Activated CD8-positive, alpha-beta T cell treated with anti-CD3 and anti-CD28 coated beads for 36 hours (primary cell): ENCODE measurements around the gene FBXO42. TPM values are rescaled to one million over a fixed set of nuclear protein-coding genes. Genes with fewer than 3 reads are reported as not detected.
A peak's percentile ranks its signal among the peaks of the same experiment; 100 is the strongest.
"Not testable (repeated sequence)": the region's sequence is repeated elsewhere in the genome, so short reads cannot be mapped to it uniquely, and the experiment has no call there.

ENCODE experiments used
- ATAC-seq: fragments of 200-7000 bp; cut with Tn5 transposase; one replicate; pipeline ENCODE4 v1.10.0; 2021; ENCODE audit warnings: mild to moderate bottlenecking, moderate library complexity
- CTCF ChIA-PET: fragments of 350-600 bp; sonication (Branson Sonifier 250); formaldehyde crosslinking; loops from one replicate; lab custom pipeline; 2021; ENCODE audit warnings: antibody characterized with exemption; lab: Charles Lee
- POLR2A ChIA-PET: fragments of 350-600 bp; sonication (Branson Sonifier 250); formaldehyde crosslinking; loops from one replicate; lab custom pipeline; 2021; ENCODE audit warnings: antibody characterized with exemption; lab: Charles Lee
- DNase-seq: peaks from one replicate; pipeline ENCODE4 v3.0.0-alpha.2; 2020
- H3K27ac Mint-ChIP-seq: one replicate; pipeline ENCODE4 v1.8.0; 2021; ENCODE audit warnings: mild to moderate bottlenecking, mixed read lengths
- H3K27me3 Mint-ChIP-seq: one replicate; pipeline ENCODE4 v1.8.0; 2021; ENCODE audit warnings: mixed read lengths
- H3K36me3 Mint-ChIP-seq: one replicate; pipeline ENCODE4 v1.8.0; 2021; ENCODE audit warnings: low read depth, mixed read lengths
- H3K4me1 Mint-ChIP-seq: one replicate; pipeline ENCODE4 v1.8.0; 2021; ENCODE audit warnings: low read depth, mixed read lengths
- H3K4me3 Mint-ChIP-seq: one replicate; pipeline ENCODE4 v1.8.0; 2021; ENCODE audit warnings: mild to moderate bottlenecking, moderate library complexity, mixed read lengths
- H3K9me3 Mint-ChIP-seq: one replicate; pipeline ENCODE4 v1.8.0; 2021; ENCODE audit warnings: mixed read lengths
- CTCF ChIP-seq: fragments of 200-600 bp; IDR thresholded peaks from one replicate; pipeline ENCODE4 v1.8.0; 2022; ENCODE audit warnings: antibody characterized with exemption, mild to moderate bottlenecking
- intact Hi-C: fragments of 100-400 bp; cut with micrococcal nuclease; formaldehyde crosslinking; loops from one replicate; pipeline ENCODE4 v1.10.0; 2022
- total RNA-seq, 2 experiments: library from RNA; stranded (reverse); gene quantifications; one replicate each; pipeline ENCODE4 v1.2.3, GENCODE V29; 2021

FBXO42 gene
- total RNA-seq, 2 experiments from 2014 or later: 19.8 to 21.3 TPM

DNA sequence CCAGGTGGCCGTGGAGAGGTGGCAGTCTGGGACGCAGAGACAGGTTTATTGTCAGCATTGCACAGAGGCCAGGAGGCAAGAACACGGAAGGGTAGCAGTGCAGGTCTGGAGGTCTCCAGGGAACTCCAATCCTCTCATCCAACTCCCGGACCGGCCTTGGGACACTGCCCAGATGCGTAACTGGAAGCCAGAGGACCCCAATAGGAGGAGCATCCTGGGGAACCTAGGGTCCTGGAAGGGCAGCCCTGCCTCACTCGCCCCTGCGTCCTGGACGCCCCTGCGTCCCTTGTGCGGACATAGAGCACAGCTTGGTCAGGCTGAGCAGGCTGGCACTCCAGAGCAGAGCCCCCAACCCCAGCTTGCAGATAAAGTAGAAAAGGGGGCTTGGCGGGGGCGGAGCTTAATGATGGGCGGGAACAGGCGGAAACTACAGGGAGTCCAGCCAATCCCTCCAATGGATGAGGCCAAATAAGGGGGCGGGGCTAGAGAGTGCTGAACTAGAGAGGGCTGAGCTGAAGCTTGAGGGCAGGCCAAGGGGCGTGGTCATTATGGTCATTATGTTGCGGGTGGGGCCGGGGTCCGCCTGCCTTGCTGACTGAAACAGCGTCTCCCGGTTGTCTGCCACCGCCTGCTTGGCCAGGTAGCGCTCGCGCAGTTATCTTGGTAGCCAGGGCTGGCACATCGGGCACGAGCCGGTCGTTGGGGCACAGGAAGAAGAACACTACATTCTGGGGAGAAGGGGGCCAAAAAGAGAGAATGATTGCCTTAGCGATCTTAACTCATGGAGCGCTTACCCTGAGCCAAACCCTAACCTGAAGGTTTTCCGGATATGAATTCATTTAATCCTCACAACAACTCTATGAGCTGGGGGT lies 136.2 kb downstream of the FBXO42 start:
- H3K9me3 Mint-ChIP-seq: no peaks in the 10 kb centered on the region
- no peaks in the 10 kb centered on the region for H3K27me3 Mint-ChIP-seq
- POLR2A ChIA-PET: interaction anchor here (1.2 to 4.6 kb wide), 2 partner anchors 9 kb away, joined by 3 to 27 read pairs; no protein-coding TSS in a partner anchor
- H3K27ac Mint-ChIP-seq: no peak overlapping the region
- TF ChIP-seq CTCF: no peak
- intact Hi-C loops: no loop called here
- DNase-seq: peak; percentile 84
- CTCF ChIA-PET: interaction anchor here (1.0 to 2.3 kb wide), 4 partner anchors 12 to 137 kb away, joined by 4 to 10 read pairs (median 6); no protein-coding TSS in a partner anchor
- H3K4me1 Mint-ChIP-seq: peaks cover 17% of the 10 kb centered on the region
- H3K4me3 Mint-ChIP-seq: peak overlapping the region; percentile 74
- no peaks in the 10 kb centered on the region for H3K36me3 Mint-ChIP-seq
- peak; percentile 49 for ATAC-seq

GRCh38 chr1:16215240-16215639 lies 137.0 kb downstream of the FBXO42 start:
- H3K9me3 Mint-ChIP-seq, DNase-seq, CTCF ChIA-PET, ATAC-seq, intact Hi-C loops, H3K27ac Mint-ChIP-seq, H3K27me3 Mint-ChIP-seq, H3K4me3 Mint-ChIP-seq, H3K36me3 Mint-ChIP-seq: not testable (repeated sequence)
- H3K4me1 Mint-ChIP-seq: peaks cover 17% of the 10 kb centered on the region
- POLR2A ChIA-PET: interaction anchor here (1.2 kb wide), 1 partner anchor 8 kb away, joined by 3 read pairs; no protein-coding TSS in a partner anchor

GRCh38 chr1:16213544-16213943 lies 138.7 kb downstream of the FBXO42 start:
- intact Hi-C loops, POLR2A ChIA-PET, H3K4me3 Mint-ChIP-seq, DNase-seq, H3K27me3 Mint-ChIP-seq, ATAC-seq, H3K9me3 Mint-ChIP-seq, H3K27ac Mint-ChIP-seq, H3K36me3 Mint-ChIP-seq: not testable (repeated sequence)
- CTCF ChIA-PET: interaction anchor here (1.0 kb wide), 1 partner anchor 9 kb away, joined by 3 read pairs; no protein-coding TSS in a partner anchor
- H3K4me1 Mint-ChIP-seq: peaks cover 17% of the 10 kb centered on the region

- H3K4me1 Mint-ChIP-seq: peaks cover 17% of the 10 kb centered on the region
- H3K36me3 Mint-ChIP-seq: no peaks in the 10 kb centered on the region
- no peaks in the 10 kb centered on the region for H3K27me3 Mint-ChIP-seq
- no peak for TF ChIP-seq CTCF
- no peak overlapping the region for H3K4me3 Mint-ChIP-seq
- CTCF ChIA-PET: interaction anchor here (1.0 kb wide), 1 partner anchor 8 kb away, joined by 3 read pairs; no protein-coding TSS in a partner anchor
- no peak for DNase-seq
- POLR2A ChIA-PET: no interaction called here
- H3K27ac Mint-ChIP-seq: no peak overlapping the region
- H3K9me3 Mint-ChIP-seq: no peaks in the 10 kb centered on the region
- ATAC-seq: no peak
- intact Hi-C loops: no loop called here
Observed at GRCh38 chr1:16213013-16213412, 139.3 kb downstream of the FBXO42 start.

GRCh38 chr1:16212251-16212961 lies 139.9 kb downstream of the FBXO42 start, which contains the start of gene ARHGEF19:
Gene ARHGEF19 (minus strand): TSS chr1:16212652. CDS start chr1:16209054, 3,598 bp downstream.
- Mint-ChIP-seq H3K4me3 (no peak within 1 kb of the TSS), H3K27ac (no peak within 1 kb of the TSS), H3K4me1 (peaks cover 15% of the 10 kb centered on the region), H3K27me3 (no peaks in the 10 kb centered on the region), H3K9me3 (no peaks in the 10 kb centered on the region), H3K36me3 (no peaks in the 10 kb centered on the region)
- TF ChIP-seq CTCF: no peak
- DNase-seq (no peak), ATAC-seq (no peak)
- ChIA-PET CTCF (interaction anchor here (1.0 kb wide), 1 partner anchor 8 kb away, joined by 3 read pairs; no protein-coding TSS in a partner anchor), POLR2A (no interaction called here)
- intact Hi-C loops: no loop called here
